ENCODE data around the gene ATP2C2. TPM values are rescaled to one million over a fixed set of nuclear protein-coding genes. Genes with fewer than 3 reads are reported as not detected.
"Not testable (repeated sequence)": the region's sequence is repeated elsewhere in the genome, so short reads cannot be mapped to it uniquely, and the experiment has no call there.

ATP2C2 gene
- total and polyA plus RNA-seq, 2 experiments from 2014 or later, result 2.1 TPM

DNA sequence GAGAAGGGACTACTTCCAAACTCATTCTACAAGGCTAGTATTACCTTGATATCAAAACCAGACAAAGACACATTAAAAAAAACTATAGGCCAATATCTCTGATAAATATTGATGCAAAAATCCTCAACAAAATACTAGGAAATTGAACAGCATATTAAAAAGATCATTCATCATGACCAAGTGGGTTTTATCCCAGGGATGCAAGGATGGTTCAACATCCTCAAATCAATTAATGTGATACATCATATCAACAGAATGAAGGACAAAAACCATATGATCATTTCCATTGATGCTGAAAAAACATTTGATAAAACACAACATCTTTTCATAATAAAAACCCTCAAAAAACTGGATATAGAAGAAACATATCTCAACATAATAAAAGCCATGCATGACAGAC, 31.1 kb upstream of the ATP2C2 start:
- not testable (repeated sequence) for H3K36me3 Mint-ChIP-seq (ENCODE audit: low read depth); H3K79me2 ChIP-seq (replicated peaks; ENCODE audit: insufficient read depth); H3K27me3 ChIP-seq (ENCODE audit: insufficient read depth); DNase-seq (ENCODE audit: low spot score); H3K4me1 ChIP-seq (ENCODE audit: insufficient read depth); H3K4me2 ChIP-seq; H3K4me3 Mint-ChIP-seq; H3K36me3 ChIP-seq (ENCODE audit: insufficient read depth); H3K27me3 Mint-ChIP-seq (ENCODE audit: insufficient read depth, low read depth, poor library complexity); H3K4me3 ChIP-seq; H2AFZ ChIP-seq; H3F3A ChIP-seq (replicated peaks; ENCODE audit: low read depth); ATAC-seq; H3K9me3 Mint-ChIP-seq; H3K27ac Mint-ChIP-seq; H4K20me1 ChIP-seq (replicated peaks; ENCODE audit: insufficient read depth); H3K9me2 ChIP-seq (ENCODE audit: insufficient read depth); H3K4me1 Mint-ChIP-seq; H3K27ac ChIP-seq (ENCODE audit: low read depth)

DNA sequence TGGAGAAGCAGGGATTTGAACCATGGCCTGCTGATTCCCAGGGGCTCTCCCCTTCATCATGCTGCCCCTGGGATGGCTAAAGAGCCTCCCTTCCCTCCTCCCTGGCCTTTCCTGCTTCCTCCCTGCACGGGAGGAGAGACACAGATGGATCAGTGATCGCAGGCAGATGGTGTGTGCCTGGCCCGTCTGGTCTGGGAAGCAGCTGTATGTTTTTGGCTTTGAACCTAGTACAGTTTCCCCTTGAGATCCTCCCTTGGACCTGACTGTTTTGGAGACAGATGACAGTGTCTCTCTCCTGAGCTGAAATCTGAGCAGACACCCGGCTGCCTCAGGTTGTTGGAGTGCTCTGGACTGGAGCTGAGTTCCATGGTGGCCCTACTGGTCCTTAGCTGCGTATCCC, 29.0 kb upstream of the ATP2C2 start:
- DNase-seq (ENCODE audit: low spot score) (no peak), ATAC-seq (no peak)
- Histone ChIP-seq H3K27ac (ENCODE audit: low read depth) (no peak overlapping the region), H3K4me3 (no peak overlapping the region), H3K36me3 (ENCODE audit: insufficient read depth) (no peaks in the 10 kb centered on the region), H3K27me3 (ENCODE audit: insufficient read depth) (no peaks in the 10 kb centered on the region), H3K9me2 (ENCODE audit: insufficient read depth) (no peaks in the 10 kb centered on the region), H3K4me1 (ENCODE audit: insufficient read depth) (no peaks in the 10 kb centered on the region), H3F3A (replicated peaks; ENCODE audit: low read depth) (no peaks in the 10 kb centered on the region), H3K4me2 (no peak overlapping the region), H4K20me1 (replicated peaks; ENCODE audit: insufficient read depth) (no peaks in the 10 kb centered on the region), H2AFZ (0 out of 2 replicates have a peak overlapping the region, but pooled peaks have one; percentile 32), H3K79me2 (replicated peaks; ENCODE audit: insufficient read depth) (no peaks in the 10 kb centered on the region)
- H3K27me3 Mint-ChIP-seq (ENCODE audit: insufficient read depth, low read depth, poor library complexity), result peaks cover 3% of the 10 kb centered on the region
- no peaks in the 10 kb centered on the region for H3K4me1 Mint-ChIP-seq
- H3K4me3 Mint-ChIP-seq, result no peak overlapping the region
- H3K9me3 Mint-ChIP-seq, result peaks cover 3% of the 10 kb centered on the region; the same call in 2 of the 3 replicates
- TF ChIP-seq, protein P1, sequence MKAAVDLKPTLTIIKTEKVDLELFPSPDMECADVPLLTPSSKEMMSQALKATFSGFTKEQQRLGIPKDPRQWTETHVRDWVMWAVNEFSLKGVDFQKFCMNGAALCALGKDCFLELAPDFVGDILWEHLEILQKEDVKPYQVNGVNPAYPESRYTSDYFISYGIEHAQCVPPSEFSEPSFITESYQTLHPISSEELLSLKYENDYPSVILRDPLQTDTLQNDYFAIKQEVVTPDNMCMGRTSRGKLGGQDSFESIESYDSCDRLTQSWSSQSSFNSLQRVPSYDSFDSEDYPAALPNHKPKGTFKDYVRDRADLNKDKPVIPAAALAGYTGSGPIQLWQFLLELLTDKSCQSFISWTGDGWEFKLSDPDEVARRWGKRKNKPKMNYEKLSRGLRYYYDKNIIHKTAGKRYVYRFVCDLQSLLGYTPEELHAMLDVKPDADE (IDR thresholded peaks at IDR 0.05), result no peak
- TF ChIP-seq NANOG (IDR thresholded peaks at IDR 0.05; ENCODE audit: borderline replicate concordance) (no peak), JUNB (IDR thresholded peaks at IDR 0.05; ENCODE audit: unreplicated experiment) (no peak), STAT1 (IDR thresholded peaks at IDR 0.05; ENCODE audit: unreplicated experiment) (no peak), ZNF331 (CRISPR knock-in tag; IDR thresholded peaks at IDR 0.05; ENCODE audit: low read depth) (no peak), ZNF114 (CRISPR knock-in tag; IDR thresholded peaks at IDR 0.05) (no peak), EZH2phosphoT487 (IDR thresholded peaks at IDR 0.05; ENCODE audit: unreplicated experiment) (no peak), CREB1 (CRISPR knock-in tag; IDR thresholded peaks at IDR 0.05; ENCODE audit: low read depth) (no peak)
- TF ChIP-seq, protein P2, sequence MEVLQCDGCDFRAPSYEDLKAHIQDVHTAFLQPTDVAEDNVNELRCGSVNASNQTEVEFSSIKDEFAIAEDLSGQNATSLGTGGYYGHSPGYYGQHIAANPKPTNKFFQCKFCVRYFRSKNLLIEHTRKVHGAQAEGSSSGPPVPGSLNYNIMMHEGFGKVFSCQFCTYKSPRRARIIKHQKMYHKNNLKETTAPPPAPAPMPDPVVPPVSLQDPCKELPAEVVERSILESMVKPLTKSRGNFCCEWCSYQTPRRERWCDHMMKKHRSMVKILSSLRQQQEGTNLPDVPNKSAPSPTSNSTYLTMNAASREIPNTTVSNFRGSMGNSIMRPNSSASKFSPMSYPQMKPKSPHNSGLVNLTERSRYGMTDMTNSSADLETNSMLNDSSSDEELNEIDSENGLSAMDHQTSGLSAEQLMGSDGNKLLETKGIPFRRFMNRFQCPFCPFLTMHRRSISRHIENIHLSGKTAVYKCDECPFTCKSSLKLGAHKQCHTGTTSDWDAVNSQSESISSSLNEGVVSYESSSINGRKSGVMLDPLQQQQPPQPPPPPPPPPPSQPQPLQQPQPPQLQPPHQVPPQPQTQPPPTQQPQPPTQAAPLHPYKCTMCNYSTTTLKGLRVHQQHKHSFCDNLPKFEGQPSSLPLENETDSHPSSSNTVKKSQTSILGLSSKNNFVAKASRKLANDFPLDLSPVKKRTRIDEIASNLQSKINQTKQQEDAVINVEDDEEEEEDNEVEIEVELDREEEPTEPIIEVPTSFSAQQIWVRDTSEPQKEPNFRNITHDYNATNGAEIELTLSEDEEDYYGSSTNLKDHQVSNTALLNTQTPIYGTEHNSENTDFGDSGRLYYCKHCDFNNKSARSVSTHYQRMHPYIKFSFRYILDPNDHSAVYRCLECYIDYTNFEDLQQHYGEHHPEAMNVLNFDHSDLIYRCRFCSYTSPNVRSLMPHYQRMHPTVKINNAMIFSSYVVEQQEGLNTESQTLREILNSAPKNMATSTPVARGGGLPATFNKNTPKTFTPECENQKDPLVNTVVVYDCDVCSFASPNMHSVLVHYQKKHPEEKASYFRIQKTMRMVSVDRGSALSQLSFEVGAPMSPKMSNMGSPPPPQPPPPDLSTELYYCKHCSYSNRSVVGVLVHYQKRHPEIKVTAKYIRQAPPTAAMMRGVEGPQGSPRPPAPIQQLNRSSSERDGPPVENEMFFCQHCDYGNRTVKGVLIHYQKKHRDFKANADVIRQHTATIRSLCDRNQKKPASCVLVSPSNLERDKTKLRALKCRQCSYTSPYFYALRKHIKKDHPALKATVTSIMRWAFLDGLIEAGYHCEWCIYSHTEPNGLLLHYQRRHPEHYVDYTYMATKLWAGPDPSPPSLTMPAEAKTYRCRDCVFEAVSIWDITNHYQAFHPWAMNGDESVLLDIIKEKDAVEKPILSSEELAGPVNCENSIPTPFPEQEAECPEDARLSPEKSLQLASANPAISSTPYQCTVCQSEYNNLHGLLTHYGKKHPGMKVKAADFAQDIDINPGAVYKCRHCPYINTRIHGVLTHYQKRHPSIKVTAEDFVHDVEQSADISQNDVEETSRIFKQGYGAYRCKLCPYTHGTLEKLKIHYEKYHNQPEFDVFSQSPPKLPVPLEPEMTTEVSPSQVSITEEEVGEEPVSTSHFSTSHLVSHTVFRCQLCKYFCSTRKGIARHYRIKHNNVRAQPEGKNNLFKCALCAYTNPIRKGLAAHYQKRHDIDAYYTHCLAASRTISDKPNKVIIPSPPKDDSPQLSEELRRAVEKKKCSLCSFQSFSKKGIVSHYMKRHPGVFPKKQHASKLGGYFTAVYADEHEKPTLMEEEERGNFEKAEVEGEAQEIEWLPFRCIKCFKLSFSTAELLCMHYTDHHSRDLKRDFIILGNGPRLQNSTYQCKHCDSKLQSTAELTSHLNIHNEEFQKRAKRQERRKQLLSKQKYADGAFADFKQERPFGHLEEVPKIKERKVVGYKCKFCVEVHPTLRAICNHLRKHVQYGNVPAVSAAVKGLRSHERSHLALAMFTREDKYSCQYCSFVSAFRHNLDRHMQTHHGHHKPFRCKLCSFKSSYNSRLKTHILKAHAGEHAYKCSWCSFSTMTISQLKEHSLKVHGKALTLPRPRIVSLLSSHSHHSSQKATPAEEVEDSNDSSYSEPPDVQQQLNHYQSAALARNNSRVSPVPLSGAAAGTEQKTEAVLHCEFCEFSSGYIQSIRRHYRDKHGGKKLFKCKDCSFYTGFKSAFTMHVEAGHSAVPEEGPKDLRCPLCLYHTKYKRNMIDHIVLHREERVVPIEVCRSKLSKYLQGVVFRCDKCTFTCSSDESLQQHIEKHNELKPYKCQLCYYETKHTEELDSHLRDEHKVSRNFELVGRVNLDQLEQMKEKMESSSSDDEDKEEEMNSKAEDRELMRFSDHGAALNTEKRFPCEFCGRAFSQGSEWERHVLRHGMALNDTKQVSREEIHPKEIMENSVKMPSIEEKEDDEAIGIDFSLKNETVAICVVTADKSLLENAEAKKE (CRISPR knock-in tag; IDR thresholded peaks at IDR 0.05), result no peak
- TF ChIP-seq, protein P3, sequence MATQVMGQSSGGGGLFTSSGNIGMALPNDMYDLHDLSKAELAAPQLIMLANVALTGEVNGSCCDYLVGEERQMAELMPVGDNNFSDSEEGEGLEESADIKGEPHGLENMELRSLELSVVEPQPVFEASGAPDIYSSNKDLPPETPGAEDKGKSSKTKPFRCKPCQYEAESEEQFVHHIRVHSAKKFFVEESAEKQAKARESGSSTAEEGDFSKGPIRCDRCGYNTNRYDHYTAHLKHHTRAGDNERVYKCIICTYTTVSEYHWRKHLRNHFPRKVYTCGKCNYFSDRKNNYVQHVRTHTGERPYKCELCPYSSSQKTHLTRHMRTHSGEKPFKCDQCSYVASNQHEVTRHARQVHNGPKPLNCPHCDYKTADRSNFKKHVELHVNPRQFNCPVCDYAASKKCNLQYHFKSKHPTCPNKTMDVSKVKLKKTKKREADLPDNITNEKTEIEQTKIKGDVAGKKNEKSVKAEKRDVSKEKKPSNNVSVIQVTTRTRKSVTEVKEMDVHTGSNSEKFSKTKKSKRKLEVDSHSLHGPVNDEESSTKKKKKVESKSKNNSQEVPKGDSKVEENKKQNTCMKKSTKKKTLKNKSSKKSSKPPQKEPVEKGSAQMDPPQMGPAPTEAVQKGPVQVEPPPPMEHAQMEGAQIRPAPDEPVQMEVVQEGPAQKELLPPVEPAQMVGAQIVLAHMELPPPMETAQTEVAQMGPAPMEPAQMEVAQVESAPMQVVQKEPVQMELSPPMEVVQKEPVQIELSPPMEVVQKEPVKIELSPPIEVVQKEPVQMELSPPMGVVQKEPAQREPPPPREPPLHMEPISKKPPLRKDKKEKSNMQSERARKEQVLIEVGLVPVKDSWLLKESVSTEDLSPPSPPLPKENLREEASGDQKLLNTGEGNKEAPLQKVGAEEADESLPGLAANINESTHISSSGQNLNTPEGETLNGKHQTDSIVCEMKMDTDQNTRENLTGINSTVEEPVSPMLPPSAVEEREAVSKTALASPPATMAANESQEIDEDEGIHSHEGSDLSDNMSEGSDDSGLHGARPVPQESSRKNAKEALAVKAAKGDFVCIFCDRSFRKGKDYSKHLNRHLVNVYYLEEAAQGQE (IDR thresholded peaks at IDR 0.05; ENCODE audit: unreplicated experiment), result no peak
- H3K27ac Mint-ChIP-seq, result no peak overlapping the region
- H3K36me3 Mint-ChIP-seq (ENCODE audit: low read depth), result no peaks in the 10 kb centered on the region
